GM18868 (cell line): ENCODE data around the gene CERS2.
A peak's percentile ranks its signal among the peaks of the same experiment; 100 is the strongest.

ENCODE experiments used
- ATAC-seq: cut with Tn5 transposase; IDR thresholded peaks from one replicate; pipeline ENCODE4 v1.9.1; 2021; ENCODE audit warnings: mild to moderate bottlenecking, moderate library complexity; ENCODE audit not compliant: unreplicated experiment

CERS2 gene

GRCh38 chr1:150999051-150999674 lies 24.5 kb upstream of the CERS2 start:
- ATAC-seq, result no peak

GRCh38 chr1:150997949-150998348 lies 23.3 kb upstream of the CERS2 start:
- ATAC-seq, result no peak

- ATAC-seq, result no peak
Observed at GRCh38 chr1:150997126-150997872, 22.7 kb upstream of the CERS2 start.

GRCh38 chr1:150995896-150996295 lies 21.3 kb upstream of the CERS2 start:
- ATAC-seq, result no peak

- no peak for ATAC-seq
Observed at GRCh38 chr1:150995460-150995859, 20.8 kb upstream of the CERS2 start.

GRCh38 chr1:150994248-150994647 lies 19.6 kb upstream of the CERS2 start:
- ATAC-seq, result no peak

GRCh38 chr1:150992626-150993025 lies 18.0 kb upstream of the CERS2 start:
- no peak for ATAC-seq

- no peak for ATAC-seq
Observed at GRCh38 chr1:150987924-150988323, 13.3 kb upstream of the CERS2 start.

GRCh38 chr1:150985179-150985825 lies 10.7 kb upstream of the CERS2 start:
- no peak for ATAC-seq

- ATAC-seq, result no peak
Observed at GRCh38 chr1:150981805-150982712, 7.4 kb upstream of the CERS2 start, which contains the start of gene ANXA9. Gene ANXA9 (plus strand): TSS chr1:150982292. CDS start chr1:150983106, 814 bp downstream.

GRCh38 chr1:150981177-150981804 lies 6.7 kb upstream of the CERS2 start:
- no peak for ATAC-seq

- ATAC-seq, result peak; percentile 50
Observed at GRCh38 chr1:150979092-150980056, 4.7 kb upstream of the CERS2 start.

GRCh38 chr1:150976879-150977694 lies 2.5 kb upstream of the CERS2 start:
- no peak for ATAC-seq

GRCh38 chr1:150976401-150976821 lies 1.8 kb upstream of the CERS2 start:
- no peak for ATAC-seq

GRCh38 chr1:150973836-150974579 lies 627 bp downstream of the CERS2 start:
- ATAC-seq, result peak; percentile 42

- ATAC-seq, result no peak
Observed at GRCh38 chr1:150973258-150973835, 1.3 kb downstream of the CERS2 start.

GRCh38 chr1:150972417-150972940 lies 2.2 kb downstream of the CERS2 start:
- no peak for ATAC-seq
